ENCODE data around the gene TRIM17.

- TF ChIP-seq CTCF (IDR thresholded peaks at IDR 0.05; ENCODE audit: low read length) (no peak), EZH2 (IDR thresholded peaks at IDR 0.05; ENCODE audit: borderline replicate concordance, low read length) (no peak)
These were observed 6.6 kb downstream of the TRIM17 start for GRCh38 chr1:228410015-228410414.
